H9 (cell line): ENCODE results near the gene ENDOV. TPM values are rescaled to one million over a fixed set of nuclear protein-coding genes. Genes with fewer than 3 reads are reported as not detected.

Experiments used
- DNase-seq: peaks from one replicate; pipeline ENCODE4 v3.0.0-alpha.2; 2017
- H2AFZ ChIP-seq: one replicate; pipeline ENCODE4 v1.6.1; 2013; ENCODE audit warnings: mild to moderate bottlenecking, low read length, control low read depth, moderate library complexity
- H2AK5ac ChIP-seq: 2 replicates; pipeline ENCODE4 v1.6.1; 2013; ENCODE audit warnings: low read length, control low read depth, mixed read lengths; ENCODE audit not compliant: insufficient read length
- H2BK120ac ChIP-seq: one replicate; pipeline ENCODE4 v1.6.1; 2013; ENCODE audit warnings: low read depth, mild to moderate bottlenecking, low read length, control low read depth, inconsistent platforms; ENCODE audit not compliant: poor library complexity, severe bottlenecking
- H2BK12ac ChIP-seq: 2 replicates; pipeline ENCODE4 v1.6.1; 2013; ENCODE audit warnings: low read length, control low read depth, mixed read lengths, low read depth; ENCODE audit not compliant: insufficient read length
- H2BK15ac ChIP-seq: 2 replicates; pipeline ENCODE4 v1.6.1; 2013; ENCODE audit warnings: low read depth, low read length, control low read depth
- H2BK20ac ChIP-seq: one replicate; pipeline ENCODE4 v1.6.1; 2013; ENCODE audit warnings: low read depth, mild to moderate bottlenecking, low read length, control low read depth, inconsistent platforms; ENCODE audit not compliant: poor library complexity, severe bottlenecking
- H2BK5ac ChIP-seq: 2 replicates; pipeline ENCODE4 v1.6.1; 2013; ENCODE audit warnings: low read length, control low read depth, mixed read lengths; ENCODE audit not compliant: insufficient read length
- H3K14ac ChIP-seq: 2 replicates; pipeline ENCODE4 v1.6.1; 2013; ENCODE audit warnings: low read length, control low read depth; ENCODE audit not compliant: insufficient read depth
- H3K18ac ChIP-seq: 2 replicates; pipeline ENCODE4 v1.6.1; 2013; ENCODE audit warnings: low read depth, mild to moderate bottlenecking, mixed read lengths, low read length, control low read depth; ENCODE audit not compliant: insufficient read length
- H3K23ac ChIP-seq: 2 replicates; pipeline ENCODE4 v1.6.1; 2013; ENCODE audit warnings: low read length, control low read depth, mixed read lengths, low read depth; ENCODE audit not compliant: insufficient read length
- H3K23me2 ChIP-seq: 2 replicates; pipeline ENCODE4 v1.6.1; 2013; ENCODE audit warnings: low read depth, mild to moderate bottlenecking, mixed read lengths, low read length, control low read depth; ENCODE audit not compliant: insufficient read length, poor library complexity, severe bottlenecking
- H3K27ac ChIP-seq: 2 replicates; pipeline ENCODE4 v1.5.1; 2013; ENCODE audit warnings: low read length, control low read depth, mixed read lengths, low read depth; ENCODE audit not compliant: insufficient read length
- H3K27me3 ChIP-seq: 2 replicates; pipeline ENCODE4 v1.6.1; 2013; ENCODE audit warnings: low read length, control low read depth, inconsistent platforms; ENCODE audit not compliant: insufficient read depth
- H3K4ac ChIP-seq: 2 replicates; pipeline ENCODE4 v1.6.1; 2013; ENCODE audit warnings: low read depth, mild to moderate bottlenecking, control low read depth, inconsistent platforms, low read length, moderate library complexity
- H3K4me1 ChIP-seq: 2 replicates; pipeline ENCODE4 v1.6.1; 2013; ENCODE audit warnings: low read length, control low read depth, inconsistent platforms; ENCODE audit not compliant: insufficient read depth
- H3K4me2 ChIP-seq: 2 replicates; pipeline ENCODE4 v1.6.1; 2013; ENCODE audit warnings: low read length, control low read depth, mixed read lengths; ENCODE audit not compliant: insufficient read length, insufficient read depth
- H3K56ac ChIP-seq: 2 replicates; pipeline ENCODE4 v1.6.1; 2013; ENCODE audit warnings: low read depth, mild to moderate bottlenecking, mixed read lengths, low read length, control low read depth; ENCODE audit not compliant: insufficient read length
- H3K79me1 ChIP-seq: 2 replicates; pipeline ENCODE4 v1.6.1; 2013; ENCODE audit warnings: low read depth, mild to moderate bottlenecking, moderate library complexity, low read length, control low read depth, inconsistent platforms; ENCODE audit not compliant: insufficient read depth, poor library complexity, severe bottlenecking
- H3K79me2 ChIP-seq: 2 replicates; pipeline ENCODE4 v1.6.1; 2013; ENCODE audit warnings: low read length, control low read depth, inconsistent platforms; ENCODE audit not compliant: insufficient read depth
- H3K9ac ChIP-seq: 2 replicates; pipeline ENCODE4 v1.6.1; 2013; ENCODE audit warnings: low read length, control low read depth, mixed read lengths; ENCODE audit not compliant: insufficient read length; ENCODE audit errors: extremely low read depth
- H3K9me3 ChIP-seq: one replicate; pipeline ENCODE4 v1.6.1; 2013; ENCODE audit warnings: low read depth, low read length, inconsistent platforms; ENCODE audit not compliant: control insufficient read depth
- H3T11ph ChIP-seq: one replicate; pipeline ENCODE4 v1.6.1; 2013; ENCODE audit warnings: mild to moderate bottlenecking, low read length, control low read depth, inconsistent platforms
- H4K20me1 ChIP-seq: one replicate; pipeline ENCODE4 v1.6.1; 2013; ENCODE audit not compliant: control insufficient read depth, insufficient read length, insufficient read depth
- H4K5ac ChIP-seq: 2 replicates; pipeline ENCODE4 v1.6.1; 2013; ENCODE audit warnings: low read depth, mild to moderate bottlenecking, mixed read lengths, low read length, control low read depth; ENCODE audit not compliant: insufficient read length
- H4K8ac ChIP-seq: replicated peaks from 2 replicates; pipeline ENCODE4 v1.6.1; 2013; ENCODE audit warnings: low read length, control low read depth, mixed read lengths, low read depth; ENCODE audit not compliant: insufficient read length
- H4K91ac ChIP-seq: 2 replicates; pipeline ENCODE4 v1.6.1; 2013; ENCODE audit warnings: low read depth, mild to moderate bottlenecking, moderate library complexity, mixed read lengths, low read length, control low read depth; ENCODE audit not compliant: insufficient read length
- H3K27ac Mint-ChIP-seq, 3 experiments: 2 replicates in 2 of 3; 3 replicates in 1 of 3; pipeline ENCODE4 v1.8.0; 2020 to 2021; ENCODE audit warnings: mixed read lengths in 3 of 3, mild to moderate bottlenecking in 1 of 3, moderate library complexity in 1 of 3
- H3K27me3 Mint-ChIP-seq: 2 replicates; pipeline ENCODE4 v1.8.0; 2021; ENCODE audit warnings: low read depth, mild to moderate bottlenecking, moderate library complexity, mixed read lengths
- H3K36me3 Mint-ChIP-seq, 3 experiments: 2 replicates in 2 of 3; 3 replicates in 1 of 3; pipeline ENCODE4 v1.8.0; 2020 to 2021; ENCODE audit warnings: low read depth in 3 of 3, mixed read lengths in 3 of 3; ENCODE audit not compliant: insufficient read depth in 1 of 3
- H3K4me1 Mint-ChIP-seq, 2 experiments: 2 replicates each; pipeline ENCODE4 v1.8.0; 2020; ENCODE audit warnings: mixed read lengths in 2 of 2
- H3K4me3 Mint-ChIP-seq, 2 experiments: 2 replicates in 1 of 2; 3 replicates in 1 of 2; pipeline ENCODE4 v1.8.0; 2020 to 2021; ENCODE audit warnings: mild to moderate bottlenecking in 2 of 2, mixed read lengths in 2 of 2, moderate library complexity in 1 of 2
- H3K9me3 Mint-ChIP-seq, 2 experiments: 2 replicates in 1 of 2; 3 replicates in 1 of 2; pipeline ENCODE4 v1.8.0; 2020; ENCODE audit warnings: mild to moderate bottlenecking in 2 of 2, mixed read lengths in 2 of 2, moderate library complexity in 1 of 2
- WGBS: extraction: QIAGEN DNeasy Blood & Tissue Kit; methylation state at CpG from one replicate; pipeline ENCODE4 v1.1.7; 2013; ENCODE audit warnings: missing lambda C conversion rate, low lambda C conversion rate, mixed read lengths; ENCODE audit not compliant: insufficient read length; ENCODE audit errors: extremely low coverage; 5-methylcytosine and 5-hydroxymethylcytosine counted together
- total RNA-seq: library from RNA; stranded (reverse); gene quantifications from 2 replicates; pipeline ENCODE4 v1.2.1, GENCODE V29; 2021
- TF ChIP-seq, protein P1 (sequence below): fragments of 200-600 bp; sonication (generic); conservative IDR thresholded peaks from 3 replicates; pipeline ENCODE4 v1.8.0; 2021; ENCODE audit warnings: antibody characterized with exemption, mild to moderate bottlenecking

Gene ENDOV
- total RNA-seq, 1 experiment from 2014 or later: 17.1 TPM

DNA sequence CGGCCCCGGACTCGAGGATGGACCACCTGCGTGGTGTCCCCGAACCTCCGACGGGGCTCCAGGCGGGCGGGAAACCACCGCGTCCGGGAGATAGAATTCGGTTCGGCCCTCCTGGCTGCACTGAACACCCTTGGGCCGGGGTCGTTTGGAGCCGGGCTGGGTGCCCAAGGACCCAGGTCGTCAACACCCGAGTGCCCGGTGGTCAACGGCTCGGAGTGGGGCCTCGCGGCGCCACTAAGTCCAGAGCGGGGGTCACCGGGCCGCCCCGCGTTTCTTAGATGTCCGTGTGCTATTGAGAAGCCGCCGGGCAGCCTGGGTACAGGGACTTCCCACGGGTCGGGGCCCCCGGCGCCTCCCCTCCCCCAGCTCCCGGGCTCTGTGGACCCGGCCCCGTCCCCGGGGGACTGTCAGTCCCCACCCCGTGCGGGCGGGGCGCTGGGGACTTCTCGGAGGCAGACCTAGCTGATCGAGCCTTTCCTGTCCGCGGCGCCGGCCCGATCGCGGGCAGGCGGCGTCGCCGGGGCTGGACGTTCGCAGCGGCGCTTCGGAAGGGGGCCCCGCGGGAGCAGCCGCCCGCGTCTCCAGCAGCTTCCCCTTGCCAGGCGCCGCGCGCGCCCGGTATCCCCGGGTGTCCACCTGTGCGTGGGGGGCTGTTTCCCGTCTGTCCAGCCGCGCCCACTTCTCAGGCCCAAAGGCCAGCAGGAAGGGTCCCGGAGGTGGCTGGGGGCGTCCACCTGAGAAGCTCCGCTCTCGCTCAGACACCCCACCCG, 62.1 kb downstream of the ENDOV start:
- no peak overlapping the region for H2AFZ ChIP-seq
- H3K4me1 Mint-ChIP-seq: peaks cover 12 to 47% of the 10 kb centered on the region in 2 experiments

More for the DNA sequence above, 62.1 kb downstream of the ENDOV start:
- no CpG with 5 or more reads among the region's 84 CpGs for WGBS
- no peaks in the 10 kb centered on the region for H4K20me1 ChIP-seq
- DNase-seq: no peak
- no peak overlapping the region for H3K56ac ChIP-seq
- Mint-ChIP-seq H3K36me3 (peaks cover 0 to 9% (median 3%) of the 10 kb centered on the region in 3 experiments; a peak in 3 of 7 replicates), H3K9me3 (no peaks in the 10 kb centered on the region; a peak in 1 of 5 replicates), H3K27ac (no peak overlapping the region), H3K4me3 (peak overlapping the region in 1 of 2 experiments; percentile 32; a peak in 1 of 5 replicates), H3K27me3 (peaks cover 83% of the 10 kb centered on the region)
- no peak overlapping the region for H4K5ac ChIP-seq
- H3K9ac ChIP-seq: no peak overlapping the region
- H3K79me2 ChIP-seq: no peaks in the 10 kb centered on the region
- H3K4me1 ChIP-seq: no peaks in the 10 kb centered on the region; the same call in 1 of the 2 replicates
- no peak overlapping the region for H2AK5ac ChIP-seq
- no peak overlapping the region for H2BK120ac ChIP-seq
- no peak overlapping the region for H4K91ac ChIP-seq
- H3K27ac ChIP-seq: no peak overlapping the region
- no peaks in the 10 kb centered on the region for H3K79me1 ChIP-seq
- TF ChIP-seq, protein P1, sequence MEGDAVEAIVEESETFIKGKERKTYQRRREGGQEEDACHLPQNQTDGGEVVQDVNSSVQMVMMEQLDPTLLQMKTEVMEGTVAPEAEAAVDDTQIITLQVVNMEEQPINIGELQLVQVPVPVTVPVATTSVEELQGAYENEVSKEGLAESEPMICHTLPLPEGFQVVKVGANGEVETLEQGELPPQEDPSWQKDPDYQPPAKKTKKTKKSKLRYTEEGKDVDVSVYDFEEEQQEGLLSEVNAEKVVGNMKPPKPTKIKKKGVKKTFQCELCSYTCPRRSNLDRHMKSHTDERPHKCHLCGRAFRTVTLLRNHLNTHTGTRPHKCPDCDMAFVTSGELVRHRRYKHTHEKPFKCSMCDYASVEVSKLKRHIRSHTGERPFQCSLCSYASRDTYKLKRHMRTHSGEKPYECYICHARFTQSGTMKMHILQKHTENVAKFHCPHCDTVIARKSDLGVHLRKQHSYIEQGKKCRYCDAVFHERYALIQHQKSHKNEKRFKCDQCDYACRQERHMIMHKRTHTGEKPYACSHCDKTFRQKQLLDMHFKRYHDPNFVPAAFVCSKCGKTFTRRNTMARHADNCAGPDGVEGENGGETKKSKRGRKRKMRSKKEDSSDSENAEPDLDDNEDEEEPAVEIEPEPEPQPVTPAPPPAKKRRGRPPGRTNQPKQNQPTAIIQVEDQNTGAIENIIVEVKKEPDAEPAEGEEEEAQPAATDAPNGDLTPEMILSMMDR: no peak
- no peak overlapping the region for H4K8ac ChIP-seq
- H3K23ac ChIP-seq: no peak overlapping the region
- no peak overlapping the region for H3K18ac ChIP-seq
- peaks cover 81% of the 10 kb centered on the region for H3K27me3 ChIP-seq
- no peak overlapping the region for H3K4ac ChIP-seq
- H2BK20ac ChIP-seq: no peak overlapping the region
- H3K23me2 ChIP-seq: peaks cover 5% of the 10 kb centered on the region
- peak overlapping the region; percentile 6 for H3K4me2 ChIP-seq
- H3K9me3 ChIP-seq: no peaks in the 10 kb centered on the region
- no peak overlapping the region for H3T11ph ChIP-seq
- no peak overlapping the region for H2BK15ac ChIP-seq
- H2BK5ac ChIP-seq: no peak overlapping the region
- no peak overlapping the region for H3K14ac ChIP-seq
- no peak overlapping the region for H2BK12ac ChIP-seq
